DLD1 (cell line): Measurements from ENCODE around the gene SP4.

Experiments
- in situ Hi-C: cut with HindIII; loops from 2 replicates; pipeline ENCODE4 v1.10.0; 2017; ENCODE audit warnings: low sequenced_read_pairs

The SP4 gene

GRCh38 chr7:21427871-21428658, at the start of gene SP4:
TSS of gene SP4 (plus strand) at chr7:21428083. CDS start at chr7:21428252, 169 bp downstream.
- in situ Hi-C loops = no loop called here

- in situ Hi-C loops = no loop called here
These were observed 44.4 kb upstream of the SP4 start for GRCh38 chr7:21383227-21384220.

- in situ Hi-C loops = no loop called here
These were observed 33.9 kb upstream of the SP4 start for GRCh38 chr7:21393937-21394336.

GRCh38 chr7:21401944-21402343, 25.9 kb upstream of the SP4 start:
- in situ Hi-C loops = no loop called here

- in situ Hi-C loops = no loop called here
These were observed 19.9 kb upstream of the SP4 start for GRCh38 chr7:21407796-21408480.

- in situ Hi-C loops = no loop called here
These were observed 19.4 kb upstream of the SP4 start for GRCh38 chr7:21408481-21408820.

GRCh38 chr7:21412410-21412851, 15.5 kb upstream of the SP4 start:
- in situ Hi-C loops = no loop called here

- in situ Hi-C loops = no loop called here
These were observed 14.9 kb upstream of the SP4 start for GRCh38 chr7:21412957-21413356.

GRCh38 chr7:21413502-21413901, 14.4 kb upstream of the SP4 start:
- in situ Hi-C loops = no loop called here

- in situ Hi-C loops = no loop called here
These were observed 13.0 kb upstream of the SP4 start for GRCh38 chr7:21414795-21415393.

- in situ Hi-C loops = no loop called here
These were observed 10.2 kb upstream of the SP4 start for GRCh38 chr7:21417647-21418046.

GRCh38 chr7:21422751-21423150, 5.1 kb upstream of the SP4 start:
- in situ Hi-C loops = no loop called here

- in situ Hi-C loops = no loop called here
These were observed 2.6 kb upstream of the SP4 start for GRCh38 chr7:21425290-21425689.

GRCh38 chr7:21426286-21427181, 1.3 kb upstream of the SP4 start:
- in situ Hi-C loops = no loop called here

GRCh38 chr7:21427182-21427870, 557 bp upstream of the SP4 start:
- in situ Hi-C loops = no loop called here

- in situ Hi-C loops = no loop called here
These were observed 717 bp downstream of the SP4 start for GRCh38 chr7:21428659-21428941.

GRCh38 chr7:21429021-21429420, 1.1 kb downstream of the SP4 start:
- in situ Hi-C loops = no loop called here

- in situ Hi-C loops = no loop called here
These were observed 2.1 kb downstream of the SP4 start for GRCh38 chr7:21429786-21430574.

- in situ Hi-C loops = no loop called here
These were observed 2.7 kb downstream of the SP4 start for GRCh38 chr7:21430575-21430954.
